ENCODE data around the gene CSMD2. TPM values are rescaled to one million over a fixed set of nuclear protein-coding genes. Genes with fewer than 3 reads are reported as not detected.

CSMD2 gene
- total RNA-seq, 1 experiment from 2014 or later = 0.22 TPM

DNA sequence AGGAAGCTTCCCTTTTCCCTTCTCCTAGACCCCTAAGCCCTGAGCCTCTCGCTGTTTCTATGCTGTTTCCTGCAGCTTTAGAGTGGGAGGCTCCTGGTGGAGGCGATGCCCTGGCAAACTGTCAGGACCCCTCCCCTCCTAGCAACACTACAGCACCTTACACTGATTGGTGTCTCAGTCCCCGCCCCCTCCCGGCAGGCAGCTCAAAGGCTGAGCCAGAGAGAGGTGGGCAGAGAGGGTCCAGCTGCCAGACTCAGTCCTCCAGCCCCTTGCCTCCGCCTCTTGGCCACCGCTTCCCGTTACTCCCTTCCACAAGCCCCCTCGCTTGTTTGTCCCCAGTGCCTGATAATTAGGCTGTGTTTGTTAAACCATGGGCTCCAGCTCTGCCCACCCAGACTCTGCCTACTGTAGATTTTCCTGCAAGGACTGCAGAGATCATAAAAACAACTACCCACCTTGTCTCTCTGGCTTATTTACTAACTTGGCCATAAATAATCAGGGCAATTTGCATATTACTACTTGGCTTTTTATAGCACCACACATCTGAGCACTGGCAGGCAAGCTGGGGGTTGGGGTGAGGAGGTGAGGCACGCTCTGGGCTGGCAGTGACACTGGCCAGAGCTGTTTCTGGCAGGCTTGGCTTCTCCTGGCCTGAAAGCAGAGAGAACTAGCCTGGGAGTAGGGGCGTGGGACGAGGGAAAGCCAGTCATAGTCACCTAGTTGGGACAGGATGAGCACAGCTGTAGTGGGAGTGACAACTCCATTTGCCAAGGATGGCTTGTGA is 107.5 kb downstream of the CSMD2 start (continued):
- TF ChIP-seq, protein P1, sequence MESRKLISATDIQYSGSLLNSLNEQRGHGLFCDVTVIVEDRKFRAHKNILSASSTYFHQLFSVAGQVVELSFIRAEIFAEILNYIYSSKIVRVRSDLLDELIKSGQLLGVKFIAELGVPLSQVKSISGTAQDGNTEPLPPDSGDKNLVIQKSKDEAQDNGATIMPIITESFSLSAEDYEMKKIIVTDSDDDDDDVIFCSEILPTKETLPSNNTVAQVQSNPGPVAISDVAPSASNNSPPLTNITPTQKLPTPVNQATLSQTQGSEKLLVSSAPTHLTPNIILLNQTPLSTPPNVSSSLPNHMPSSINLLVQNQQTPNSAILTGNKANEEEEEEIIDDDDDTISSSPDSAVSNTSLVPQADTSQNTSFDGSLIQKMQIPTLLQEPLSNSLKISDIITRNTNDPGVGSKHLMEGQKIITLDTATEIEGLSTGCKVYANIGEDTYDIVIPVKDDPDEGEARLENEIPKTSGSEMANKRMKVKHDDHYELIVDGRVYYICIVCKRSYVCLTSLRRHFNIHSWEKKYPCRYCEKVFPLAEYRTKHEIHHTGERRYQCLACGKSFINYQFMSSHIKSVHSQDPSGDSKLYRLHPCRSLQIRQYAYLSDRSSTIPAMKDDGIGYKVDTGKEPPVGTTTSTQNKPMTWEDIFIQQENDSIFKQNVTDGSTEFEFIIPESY (IDR thresholded peaks at IDR 0.05; ENCODE audit: extremely low read depth, insufficient replicate concordance, low read length) = no peak
- TF ChIP-seq, protein P2, sequence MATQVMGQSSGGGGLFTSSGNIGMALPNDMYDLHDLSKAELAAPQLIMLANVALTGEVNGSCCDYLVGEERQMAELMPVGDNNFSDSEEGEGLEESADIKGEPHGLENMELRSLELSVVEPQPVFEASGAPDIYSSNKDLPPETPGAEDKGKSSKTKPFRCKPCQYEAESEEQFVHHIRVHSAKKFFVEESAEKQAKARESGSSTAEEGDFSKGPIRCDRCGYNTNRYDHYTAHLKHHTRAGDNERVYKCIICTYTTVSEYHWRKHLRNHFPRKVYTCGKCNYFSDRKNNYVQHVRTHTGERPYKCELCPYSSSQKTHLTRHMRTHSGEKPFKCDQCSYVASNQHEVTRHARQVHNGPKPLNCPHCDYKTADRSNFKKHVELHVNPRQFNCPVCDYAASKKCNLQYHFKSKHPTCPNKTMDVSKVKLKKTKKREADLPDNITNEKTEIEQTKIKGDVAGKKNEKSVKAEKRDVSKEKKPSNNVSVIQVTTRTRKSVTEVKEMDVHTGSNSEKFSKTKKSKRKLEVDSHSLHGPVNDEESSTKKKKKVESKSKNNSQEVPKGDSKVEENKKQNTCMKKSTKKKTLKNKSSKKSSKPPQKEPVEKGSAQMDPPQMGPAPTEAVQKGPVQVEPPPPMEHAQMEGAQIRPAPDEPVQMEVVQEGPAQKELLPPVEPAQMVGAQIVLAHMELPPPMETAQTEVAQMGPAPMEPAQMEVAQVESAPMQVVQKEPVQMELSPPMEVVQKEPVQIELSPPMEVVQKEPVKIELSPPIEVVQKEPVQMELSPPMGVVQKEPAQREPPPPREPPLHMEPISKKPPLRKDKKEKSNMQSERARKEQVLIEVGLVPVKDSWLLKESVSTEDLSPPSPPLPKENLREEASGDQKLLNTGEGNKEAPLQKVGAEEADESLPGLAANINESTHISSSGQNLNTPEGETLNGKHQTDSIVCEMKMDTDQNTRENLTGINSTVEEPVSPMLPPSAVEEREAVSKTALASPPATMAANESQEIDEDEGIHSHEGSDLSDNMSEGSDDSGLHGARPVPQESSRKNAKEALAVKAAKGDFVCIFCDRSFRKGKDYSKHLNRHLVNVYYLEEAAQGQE (IDR thresholded peaks at IDR 0.05; ENCODE audit: low read depth) = no peak
- no peak for TF ChIP-seq FOSL1 (IDR thresholded peaks at IDR 0.05; ENCODE audit: low read depth)

DNA sequence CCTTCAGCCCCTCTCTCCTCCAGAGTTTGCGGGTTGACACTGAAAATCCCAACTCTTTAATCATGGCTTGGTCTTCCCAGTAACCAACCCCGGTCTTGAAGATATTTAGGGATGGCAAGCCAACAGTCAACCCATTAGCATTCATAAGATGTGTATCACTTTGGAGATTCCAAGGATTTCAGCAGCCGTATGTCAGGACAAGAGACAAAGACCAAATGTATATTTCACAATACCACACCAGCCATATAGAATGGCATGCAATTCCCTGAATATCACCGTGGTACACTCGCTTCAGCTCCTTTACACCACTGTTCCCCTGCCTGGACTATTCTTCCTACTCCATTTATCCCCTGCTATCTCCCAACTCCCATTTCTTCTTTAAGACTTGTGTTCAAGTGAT is 109.2 kb downstream of the CSMD2 start:
- Histone ChIP-seq H2AFZ (ENCODE audit: low read depth, low read length, poor library complexity, severe bottlenecking) (no peak overlapping the region), H3K9ac (ENCODE audit: low read length) (no peak overlapping the region), H3K9me2 (ENCODE audit: insufficient read depth) (no peaks in the 10 kb centered on the region), H3K36me3 (ENCODE audit: control insufficient read depth in 1 of 2, insufficient read depth in 2 of 2, low read length in 2 of 2) (no peaks in the 10 kb centered on the region), H3K27ac (ENCODE audit: low read depth, low read length) (no peak overlapping the region), H3K4me2 (ENCODE audit: low read length) (no peak overlapping the region), H3K79me2 (ENCODE audit: insufficient read depth, low read length) (no peaks in the 10 kb centered on the region), H3K4me1 (ENCODE audit: control insufficient read depth in 1 of 2, insufficient read depth in 2 of 2, low read length in 2 of 2) (no peaks in the 10 kb centered on the region), H3K4me3 (replicated peaks in 1 of 2; ENCODE audit: low read depth in 1 of 2, low read length in 2 of 2) (no peak overlapping the region), H3K9me3 (ENCODE audit: control insufficient read depth in 1 of 2, insufficient read depth in 1 of 2, low read depth in 1 of 2, low read length in 2 of 2) (no peaks in the 10 kb centered on the region), H4K20me1 (ENCODE audit: insufficient read depth) (no peaks in the 10 kb centered on the region), H3K27me3 (ENCODE audit: insufficient read depth, low read length) (peaks cover 6% of the 10 kb centered on the region; the same call in 1 of the 2 replicates)
- ChIA-PET RAD21 (ENCODE audit: low non-redundant PET in 1 of 2, low total read pairs in 2 of 2, uncharacterized antibody in 2 of 2, unreplicated experiment in 2 of 2) (no interaction called here), CTCF (no interaction called here), POLR2A (no interaction called here)
- intact Hi-C loops (cut with micrococcal nuclease) = no loop called here
- BruUV-seq (replicated peaks) = no TSS peak
- DNase-seq (ENCODE audit: low read depth, low spot score) = no peak
- ATAC-seq = no peak
- TF ChIP-seq, protein P2 (IDR thresholded peaks at IDR 0.05; ENCODE audit: low read depth) = no peak
- no peak for TF ChIP-seq POLR2AphosphoS5 (IDR thresholded peaks at IDR 0.05; ENCODE audit: low read depth, low read length)
- no peak for TF ChIP-seq SIN3A (IDR thresholded peaks at IDR 0.05; ENCODE audit: low read depth)
- TF ChIP-seq ZNF274 (IDR thresholded peaks at IDR 0.05; ENCODE audit: low read depth, low read length) = no peak
- TF ChIP-seq EGR1 (IDR thresholded peaks at IDR 0.05; ENCODE audit: low read depth) = no peak
- TF ChIP-seq, protein P3, sequence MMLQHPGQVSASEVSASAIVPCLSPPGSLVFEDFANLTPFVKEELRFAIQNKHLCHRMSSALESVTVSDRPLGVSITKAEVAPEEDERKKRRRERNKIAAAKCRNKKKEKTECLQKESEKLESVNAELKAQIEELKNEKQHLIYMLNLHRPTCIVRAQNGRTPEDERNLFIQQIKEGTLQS (IDR thresholded peaks at IDR 0.05) = no peak
- no peak for TF ChIP-seq JUND (IDR thresholded peaks at IDR 0.05)
- no peak for TF ChIP-seq EZH2 (IDR thresholded peaks at IDR 0.05)
- no peak for TF ChIP-seq EZH2phosphoT487 (IDR thresholded peaks at IDR 0.05; ENCODE audit: borderline replicate concordance)
- TF ChIP-seq, protein P1 (IDR thresholded peaks at IDR 0.05; ENCODE audit: extremely low read depth, insufficient replicate concordance, low read length) = no peak
